Testis (tissue), 3 donors: ENCODE measurements around the gene CPT1B. TPM values are rescaled to one million over a fixed set of nuclear protein-coding genes. Genes with fewer than 3 reads are reported as not detected.
A peak's percentile ranks its signal among the peaks of the same experiment; 100 is the strongest.

ENCODE experiments used
- DNase-seq: peaks from one replicate; pipeline ENCODE4 v3.0.0-alpha.2; 2019
- H3K27ac ChIP-seq, 2 donors: fragments of 200-600 bp; sonication (generic); one replicate each; pipeline ENCODE4 v1.5.1; 2019
- H3K27me3 ChIP-seq: fragments of 200-600 bp; sonication (generic); one replicate; pipeline ENCODE4 v1.5.1; 2019
- H3K36me3 ChIP-seq: fragments of 200-600 bp; sonication (generic); one replicate; pipeline ENCODE4 v1.5.1; 2017; ENCODE audit warnings: low read depth; ENCODE audit errors: missing control alignments
- H3K4me1 ChIP-seq: fragments of 200-600 bp; sonication (generic); one replicate; pipeline ENCODE4 v1.5.1; 2019
- H3K4me3 ChIP-seq, 2 donors: fragments of 200-600 bp; sonication (generic); one replicate each; pipeline ENCODE4 v1.5.1; 2017 to 2019
- H3K9me3 ChIP-seq: fragments of 200-600 bp; sonication (generic); one replicate; pipeline ENCODE4 v1.5.1; 2017
- POLR2A ChIP-seq: fragments of 450-650 bp; IDR thresholded peaks from one replicate; pipeline ENCODE4 v1.6.1; 2017; ENCODE audit warnings: antibody characterized with exemption, mild to moderate bottlenecking, moderate library complexity
- WGBS, 2 donors: methylation state at CpG; one replicate each; pipeline ENCODE4 v1.1.5; 2018; 5-methylcytosine and 5-hydroxymethylcytosine counted together
- intact Hi-C: fragments of 100-400 bp; cut with DNase I; formaldehyde crosslinking; loops from one replicate; pipeline ENCODE4 v1.15.1; 2023; ENCODE audit warnings: low total_unique reads
- polyA plus RNA-seq: library from polyadenylated mRNA; stranded (reverse); fragments of 350-450 nt; fragmentation: Illumina TruSeq; extraction: RNeasy Lipid Tissue Mini Kit (QIAGEN cat#74804); gene quantifications from one replicate; pipeline ENCODE4 v1.2.3, GENCODE V29; 2014; ENCODE audit warnings: low read depth, low replicate concordance; ENCODE audit not compliant: insufficient read depth
- total RNA-seq, 2 donors: library from RNA; depleted of rRNA; stranded (reverse); fragments of >200 nt; gene quantifications; one replicate each; pipeline ENCODE4 v1.2.3, GENCODE V29; 2016
- TF ChIP-seq, protein P1 (sequence below), 3 experiments: fragments of 450-650 bp in 2 of 3; fragments of 200-600 bp in 1 of 3; sonication (generic) in 1 of 3; IDR thresholded peaks; one replicate each; pipeline ENCODE4 v1.5.1; 2016 to 2019; ENCODE audit warnings: antibody characterized with exemption in 3 of 3, mild to moderate bottlenecking in 2 of 3, moderate library complexity in 1 of 3

The CPT1B gene
- total and polyA plus RNA-seq, 3 donors from 2014 or later = 103 to 224 (median 123) TPM

DNA sequence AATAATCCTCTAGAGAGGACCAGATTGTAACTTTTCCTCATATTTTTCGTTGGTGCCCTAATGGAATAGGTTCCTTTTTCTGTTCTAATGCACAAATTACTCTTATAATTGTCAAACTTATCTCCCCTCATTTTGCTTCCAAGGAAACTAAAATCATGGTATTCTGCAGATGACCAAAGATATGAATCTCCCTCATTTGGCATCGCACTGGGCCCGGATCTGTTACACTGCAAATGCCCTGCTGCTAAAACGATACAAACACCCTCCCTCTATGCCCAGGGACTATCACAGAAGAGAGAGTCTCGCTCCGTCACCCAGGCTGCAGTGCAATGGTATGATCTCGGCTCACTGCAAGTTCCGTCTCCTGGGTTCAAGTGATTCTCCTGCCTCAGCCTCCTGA is 24.9 kb downstream of the CPT1B start:
- intact Hi-C loops = no loop called here
- TF ChIP-seq, protein P1, sequence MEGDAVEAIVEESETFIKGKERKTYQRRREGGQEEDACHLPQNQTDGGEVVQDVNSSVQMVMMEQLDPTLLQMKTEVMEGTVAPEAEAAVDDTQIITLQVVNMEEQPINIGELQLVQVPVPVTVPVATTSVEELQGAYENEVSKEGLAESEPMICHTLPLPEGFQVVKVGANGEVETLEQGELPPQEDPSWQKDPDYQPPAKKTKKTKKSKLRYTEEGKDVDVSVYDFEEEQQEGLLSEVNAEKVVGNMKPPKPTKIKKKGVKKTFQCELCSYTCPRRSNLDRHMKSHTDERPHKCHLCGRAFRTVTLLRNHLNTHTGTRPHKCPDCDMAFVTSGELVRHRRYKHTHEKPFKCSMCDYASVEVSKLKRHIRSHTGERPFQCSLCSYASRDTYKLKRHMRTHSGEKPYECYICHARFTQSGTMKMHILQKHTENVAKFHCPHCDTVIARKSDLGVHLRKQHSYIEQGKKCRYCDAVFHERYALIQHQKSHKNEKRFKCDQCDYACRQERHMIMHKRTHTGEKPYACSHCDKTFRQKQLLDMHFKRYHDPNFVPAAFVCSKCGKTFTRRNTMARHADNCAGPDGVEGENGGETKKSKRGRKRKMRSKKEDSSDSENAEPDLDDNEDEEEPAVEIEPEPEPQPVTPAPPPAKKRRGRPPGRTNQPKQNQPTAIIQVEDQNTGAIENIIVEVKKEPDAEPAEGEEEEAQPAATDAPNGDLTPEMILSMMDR (IDR thresholded peaks at IDR 0.05) = no peak
- no peak for TF ChIP-seq POLR2A
- Histone ChIP-seq H3K36me3 (no peaks in the 10 kb centered on the region), H3K27ac (no peak overlapping the region), H3K27me3 (no peaks in the 10 kb centered on the region), H3K9me3 (no peaks in the 10 kb centered on the region), H3K4me1 (peaks cover 3% of the 10 kb centered on the region), H3K4me3 (no peak overlapping the region)
- WGBS, 2 donors = 79% methylated on average over 8 of the region's 8 CpGs
- no peak for DNase-seq

DNA sequence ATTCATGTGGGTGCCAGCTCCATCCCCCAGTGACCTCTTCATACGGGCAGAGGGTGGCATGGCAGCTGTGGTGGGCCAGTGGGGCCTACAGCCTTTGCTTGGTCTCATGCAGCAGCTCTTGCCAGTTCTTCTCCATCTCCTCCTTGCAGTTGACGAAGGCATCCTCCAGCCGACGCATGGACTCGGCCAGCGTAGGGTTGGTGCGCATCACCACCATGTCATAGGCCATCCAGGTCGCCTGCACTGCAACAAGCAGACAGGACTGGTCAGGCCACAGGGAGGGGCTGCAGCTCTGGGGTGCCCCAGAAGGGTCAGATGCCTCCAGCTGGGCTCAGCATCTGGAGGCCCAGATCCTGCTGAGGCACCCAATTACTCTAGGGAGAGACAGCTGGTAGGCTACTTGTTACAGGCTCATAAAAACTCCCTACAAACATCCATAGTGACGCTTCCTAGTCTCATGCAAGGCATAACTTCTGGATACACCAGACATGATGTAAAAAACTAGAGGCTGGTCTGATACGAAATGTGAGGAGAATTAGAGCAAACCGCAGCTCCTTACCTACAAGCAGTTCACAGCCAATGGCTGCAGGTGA is 27.0 kb downstream of the CPT1B start:
- no peak for DNase-seq
- intact Hi-C loops = no loop called here
- Histone ChIP-seq H3K27ac (no peak overlapping the region), H3K4me1 (peaks cover 11% of the 10 kb centered on the region), H3K4me3 (no peak overlapping the region), H3K27me3 (no peaks in the 10 kb centered on the region), H3K9me3 (no peaks in the 10 kb centered on the region), H3K36me3 (no peaks in the 10 kb centered on the region)
- 92% methylated on average over 10 to 11 of the region's 11 CpGs for WGBS, 2 donors
- TF ChIP-seq, protein P1 (IDR thresholded peaks at IDR 0.05) = no peak
- no peak for TF ChIP-seq POLR2A

DNA sequence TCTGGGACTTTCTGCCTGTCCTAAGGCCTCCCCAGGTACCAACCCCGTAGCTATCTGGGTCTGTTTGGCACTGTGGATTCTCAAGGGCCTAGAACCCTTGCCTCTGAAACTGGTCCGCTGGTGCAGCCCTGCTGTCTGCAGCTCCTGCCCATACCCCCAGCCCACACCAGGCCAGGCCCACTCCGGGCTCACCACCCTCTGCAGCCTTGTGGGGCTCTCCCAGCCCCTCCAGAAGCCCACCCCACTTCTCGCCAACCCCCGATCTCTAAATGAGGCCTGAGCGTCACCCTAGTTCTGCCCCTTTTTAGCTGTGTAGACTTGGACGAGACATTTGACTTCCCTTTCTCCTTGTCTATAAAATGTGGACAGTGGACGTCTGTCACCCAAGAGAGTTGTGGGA is 27.8 kb downstream of the CPT1B start:
- H3K27me3 ChIP-seq = no peaks in the 10 kb centered on the region
- DNase-seq = no peak
- intact Hi-C loops = no loop called here
- WGBS, 2 donors = 86 to 92% methylated on average over 8 of the region's 8 CpGs
- H3K4me3 ChIP-seq = no peak overlapping the region
- H3K36me3 ChIP-seq = no peaks in the 10 kb centered on the region
- H3K9me3 ChIP-seq = no peaks in the 10 kb centered on the region
- H3K27ac ChIP-seq = no peak overlapping the region
- peaks cover 11% of the 10 kb centered on the region for H3K4me1 ChIP-seq
- TF ChIP-seq POLR2A = no peak
- TF ChIP-seq, protein P1 (IDR thresholded peaks at IDR 0.05) = no peak

- Histone ChIP-seq H3K4me3 (peak overlapping the region in 1 of 2 donors; percentile 24), H3K36me3 (no peaks in the 10 kb centered on the region), H3K27me3 (no peaks in the 10 kb centered on the region), H3K27ac (no peak overlapping the region), H3K4me1 (peaks cover 11% of the 10 kb centered on the region), H3K9me3 (no peaks in the 10 kb centered on the region)
- no peak for DNase-seq
- WGBS, 2 donors = 65 to 84% methylated on average over 35 to 45 of the region's 68 CpGs
- no peak for TF ChIP-seq POLR2A
- TF ChIP-seq, protein P1 (IDR thresholded peaks at IDR 0.05) = no peak
- intact Hi-C loops = no loop called here
Measured at GRCh38 chr22:50548921-50549790, 29.1 kb downstream of the CPT1B start.
